H9 (cell line): ENCODE measurements around the gene TMBIM1. TPM values are rescaled to one million over a fixed set of nuclear protein-coding genes. Genes with fewer than 3 reads are reported as not detected.

Experiments used
- DNase-seq: peaks from one replicate; pipeline ENCODE4 v3.0.0-alpha.2; 2017
- H2AFZ ChIP-seq: one replicate; pipeline ENCODE4 v1.6.1; 2013; ENCODE audit warnings: mild to moderate bottlenecking, low read length, control low read depth, moderate library complexity
- H2AK5ac ChIP-seq: 2 replicates; pipeline ENCODE4 v1.6.1; 2013; ENCODE audit warnings: low read length, control low read depth, mixed read lengths; ENCODE audit not compliant: insufficient read length
- H2BK120ac ChIP-seq: one replicate; pipeline ENCODE4 v1.6.1; 2013; ENCODE audit warnings: low read depth, mild to moderate bottlenecking, low read length, control low read depth, inconsistent platforms; ENCODE audit not compliant: poor library complexity, severe bottlenecking
- H2BK12ac ChIP-seq: 2 replicates; pipeline ENCODE4 v1.6.1; 2013; ENCODE audit warnings: low read length, control low read depth, mixed read lengths, low read depth; ENCODE audit not compliant: insufficient read length
- H2BK15ac ChIP-seq: 2 replicates; pipeline ENCODE4 v1.6.1; 2013; ENCODE audit warnings: low read depth, low read length, control low read depth
- H2BK20ac ChIP-seq: one replicate; pipeline ENCODE4 v1.6.1; 2013; ENCODE audit warnings: low read depth, mild to moderate bottlenecking, low read length, control low read depth, inconsistent platforms; ENCODE audit not compliant: poor library complexity, severe bottlenecking
- H2BK5ac ChIP-seq: 2 replicates; pipeline ENCODE4 v1.6.1; 2013; ENCODE audit warnings: low read length, control low read depth, mixed read lengths; ENCODE audit not compliant: insufficient read length
- H3K14ac ChIP-seq: 2 replicates; pipeline ENCODE4 v1.6.1; 2013; ENCODE audit warnings: low read length, control low read depth; ENCODE audit not compliant: insufficient read depth
- H3K18ac ChIP-seq: 2 replicates; pipeline ENCODE4 v1.6.1; 2013; ENCODE audit warnings: low read depth, mild to moderate bottlenecking, mixed read lengths, low read length, control low read depth; ENCODE audit not compliant: insufficient read length
- H3K23ac ChIP-seq: 2 replicates; pipeline ENCODE4 v1.6.1; 2013; ENCODE audit warnings: low read length, control low read depth, mixed read lengths, low read depth; ENCODE audit not compliant: insufficient read length
- H3K23me2 ChIP-seq: 2 replicates; pipeline ENCODE4 v1.6.1; 2013; ENCODE audit warnings: low read depth, mild to moderate bottlenecking, mixed read lengths, low read length, control low read depth; ENCODE audit not compliant: insufficient read length, poor library complexity, severe bottlenecking
- H3K27ac ChIP-seq: 2 replicates; pipeline ENCODE4 v1.5.1; 2013; ENCODE audit warnings: low read length, control low read depth, mixed read lengths, low read depth; ENCODE audit not compliant: insufficient read length
- H3K27me3 ChIP-seq: 2 replicates; pipeline ENCODE4 v1.6.1; 2013; ENCODE audit warnings: low read length, control low read depth, inconsistent platforms; ENCODE audit not compliant: insufficient read depth
- H3K4ac ChIP-seq: 2 replicates; pipeline ENCODE4 v1.6.1; 2013; ENCODE audit warnings: low read depth, mild to moderate bottlenecking, control low read depth, inconsistent platforms, low read length, moderate library complexity
- H3K4me1 ChIP-seq: 2 replicates; pipeline ENCODE4 v1.6.1; 2013; ENCODE audit warnings: low read length, control low read depth, inconsistent platforms; ENCODE audit not compliant: insufficient read depth
- H3K4me2 ChIP-seq: 2 replicates; pipeline ENCODE4 v1.6.1; 2013; ENCODE audit warnings: low read length, control low read depth, mixed read lengths; ENCODE audit not compliant: insufficient read length, insufficient read depth
- H3K56ac ChIP-seq: 2 replicates; pipeline ENCODE4 v1.6.1; 2013; ENCODE audit warnings: low read depth, mild to moderate bottlenecking, mixed read lengths, low read length, control low read depth; ENCODE audit not compliant: insufficient read length
- H3K79me1 ChIP-seq: 2 replicates; pipeline ENCODE4 v1.6.1; 2013; ENCODE audit warnings: low read depth, mild to moderate bottlenecking, moderate library complexity, low read length, control low read depth, inconsistent platforms; ENCODE audit not compliant: insufficient read depth, poor library complexity, severe bottlenecking
- H3K79me2 ChIP-seq: 2 replicates; pipeline ENCODE4 v1.6.1; 2013; ENCODE audit warnings: low read length, control low read depth, inconsistent platforms; ENCODE audit not compliant: insufficient read depth
- H3K9ac ChIP-seq: 2 replicates; pipeline ENCODE4 v1.6.1; 2013; ENCODE audit warnings: low read length, control low read depth, mixed read lengths; ENCODE audit not compliant: insufficient read length; ENCODE audit errors: extremely low read depth
- H3K9me3 ChIP-seq: one replicate; pipeline ENCODE4 v1.6.1; 2013; ENCODE audit warnings: low read depth, low read length, inconsistent platforms; ENCODE audit not compliant: control insufficient read depth
- H3T11ph ChIP-seq: one replicate; pipeline ENCODE4 v1.6.1; 2013; ENCODE audit warnings: mild to moderate bottlenecking, low read length, control low read depth, inconsistent platforms
- H4K20me1 ChIP-seq: one replicate; pipeline ENCODE4 v1.6.1; 2013; ENCODE audit not compliant: control insufficient read depth, insufficient read length, insufficient read depth
- H4K5ac ChIP-seq: 2 replicates; pipeline ENCODE4 v1.6.1; 2013; ENCODE audit warnings: low read depth, mild to moderate bottlenecking, mixed read lengths, low read length, control low read depth; ENCODE audit not compliant: insufficient read length
- H4K8ac ChIP-seq: replicated peaks from 2 replicates; pipeline ENCODE4 v1.6.1; 2013; ENCODE audit warnings: low read length, control low read depth, mixed read lengths, low read depth; ENCODE audit not compliant: insufficient read length
- H4K91ac ChIP-seq: 2 replicates; pipeline ENCODE4 v1.6.1; 2013; ENCODE audit warnings: low read depth, mild to moderate bottlenecking, moderate library complexity, mixed read lengths, low read length, control low read depth; ENCODE audit not compliant: insufficient read length
- H3K27ac Mint-ChIP-seq, 3 experiments: 2 replicates in 2 of 3; 3 replicates in 1 of 3; pipeline ENCODE4 v1.8.0; 2020 to 2021; ENCODE audit warnings: mixed read lengths in 3 of 3, mild to moderate bottlenecking in 1 of 3, moderate library complexity in 1 of 3
- H3K27me3 Mint-ChIP-seq: 2 replicates; pipeline ENCODE4 v1.8.0; 2021; ENCODE audit warnings: low read depth, mild to moderate bottlenecking, moderate library complexity, mixed read lengths
- H3K36me3 Mint-ChIP-seq, 3 experiments: 2 replicates in 2 of 3; 3 replicates in 1 of 3; pipeline ENCODE4 v1.8.0; 2020 to 2021; ENCODE audit warnings: low read depth in 3 of 3, mixed read lengths in 3 of 3; ENCODE audit not compliant: insufficient read depth in 1 of 3
- H3K4me1 Mint-ChIP-seq, 2 experiments: 2 replicates each; pipeline ENCODE4 v1.8.0; 2020; ENCODE audit warnings: mixed read lengths in 2 of 2
- H3K4me3 Mint-ChIP-seq, 2 experiments: 2 replicates in 1 of 2; 3 replicates in 1 of 2; pipeline ENCODE4 v1.8.0; 2020 to 2021; ENCODE audit warnings: mild to moderate bottlenecking in 2 of 2, mixed read lengths in 2 of 2, moderate library complexity in 1 of 2
- H3K9me3 Mint-ChIP-seq, 2 experiments: 2 replicates in 1 of 2; 3 replicates in 1 of 2; pipeline ENCODE4 v1.8.0; 2020; ENCODE audit warnings: mild to moderate bottlenecking in 2 of 2, mixed read lengths in 2 of 2, moderate library complexity in 1 of 2
- CTCF ChIP-seq: fragments of 200-600 bp; sonication (generic); conservative IDR thresholded peaks from 3 replicates; pipeline ENCODE4 v1.8.0; 2021; ENCODE audit warnings: antibody characterized with exemption, mild to moderate bottlenecking
- WGBS: extraction: QIAGEN DNeasy Blood & Tissue Kit; methylation state at CpG from one replicate; pipeline ENCODE4 v1.1.7; 2013; ENCODE audit warnings: missing lambda C conversion rate, low lambda C conversion rate, mixed read lengths; ENCODE audit not compliant: insufficient read length; ENCODE audit errors: extremely low coverage; 5-methylcytosine and 5-hydroxymethylcytosine counted together
- total RNA-seq: library from RNA; stranded (reverse); gene quantifications from 2 replicates; pipeline ENCODE4 v1.2.1, GENCODE V29; 2021

The TMBIM1 gene
- total RNA-seq, 1 experiment from 2014 or later, result 17.4 TPM

- WGBS, result no CpG with 5 or more reads among the region's 12 CpGs
- TF ChIP-seq CTCF, result no peak
- Histone ChIP-seq H4K5ac (no peak overlapping the region), H4K20me1 (no peaks in the 10 kb centered on the region), H3K27ac (no peak overlapping the region), H3K4me1 (no peaks in the 10 kb centered on the region), H3K56ac (no peak overlapping the region), H3K79me1 (no peaks in the 10 kb centered on the region), H3K18ac (no peak overlapping the region), H3K4ac (no peak overlapping the region), H2BK5ac (no peak overlapping the region), H3K79me2 (no peaks in the 10 kb centered on the region), H3K9ac (no peak overlapping the region), H3T11ph (no peak overlapping the region), H3K9me3 (no peaks in the 10 kb centered on the region), H2BK15ac (no peak overlapping the region), H3K4me2 (no peak overlapping the region), H3K14ac (no peak overlapping the region), H2AFZ (no peak overlapping the region), H4K8ac (no peak overlapping the region), H3K23me2 (no peaks in the 10 kb centered on the region), H4K91ac (no peak overlapping the region), H3K23ac (no peak overlapping the region), H2BK120ac (no peak overlapping the region), H2AK5ac (no peak overlapping the region), H2BK12ac (no peak overlapping the region), H3K27me3 (no peaks in the 10 kb centered on the region), H2BK20ac (no peak overlapping the region)
- Mint-ChIP-seq H3K27me3 (no peaks in the 10 kb centered on the region), H3K4me1 (peaks cover 0 to 3% of the 10 kb centered on the region in 2 experiments; a peak in 1 of 4 replicates), H3K27ac (peak overlapping the region in 1 of 3 experiments; percentile 28; a peak in 2 of 7 replicates), H3K36me3 (peaks cover 5 to 51% (median 44%) of the 10 kb centered on the region in 3 experiments), H3K9me3 (no peaks in the 10 kb centered on the region; a peak in 1 of 5 replicates), H3K4me3 (no peak overlapping the region; a peak in 2 of 5 replicates)
- DNase-seq, result no peak
Measured at GRCh38 chr2:218276986-218277755, 15.1 kb downstream of the TMBIM1 start.
